Measurements from ENCODE around the gene KIF7.

KIF7 gene, protein sequence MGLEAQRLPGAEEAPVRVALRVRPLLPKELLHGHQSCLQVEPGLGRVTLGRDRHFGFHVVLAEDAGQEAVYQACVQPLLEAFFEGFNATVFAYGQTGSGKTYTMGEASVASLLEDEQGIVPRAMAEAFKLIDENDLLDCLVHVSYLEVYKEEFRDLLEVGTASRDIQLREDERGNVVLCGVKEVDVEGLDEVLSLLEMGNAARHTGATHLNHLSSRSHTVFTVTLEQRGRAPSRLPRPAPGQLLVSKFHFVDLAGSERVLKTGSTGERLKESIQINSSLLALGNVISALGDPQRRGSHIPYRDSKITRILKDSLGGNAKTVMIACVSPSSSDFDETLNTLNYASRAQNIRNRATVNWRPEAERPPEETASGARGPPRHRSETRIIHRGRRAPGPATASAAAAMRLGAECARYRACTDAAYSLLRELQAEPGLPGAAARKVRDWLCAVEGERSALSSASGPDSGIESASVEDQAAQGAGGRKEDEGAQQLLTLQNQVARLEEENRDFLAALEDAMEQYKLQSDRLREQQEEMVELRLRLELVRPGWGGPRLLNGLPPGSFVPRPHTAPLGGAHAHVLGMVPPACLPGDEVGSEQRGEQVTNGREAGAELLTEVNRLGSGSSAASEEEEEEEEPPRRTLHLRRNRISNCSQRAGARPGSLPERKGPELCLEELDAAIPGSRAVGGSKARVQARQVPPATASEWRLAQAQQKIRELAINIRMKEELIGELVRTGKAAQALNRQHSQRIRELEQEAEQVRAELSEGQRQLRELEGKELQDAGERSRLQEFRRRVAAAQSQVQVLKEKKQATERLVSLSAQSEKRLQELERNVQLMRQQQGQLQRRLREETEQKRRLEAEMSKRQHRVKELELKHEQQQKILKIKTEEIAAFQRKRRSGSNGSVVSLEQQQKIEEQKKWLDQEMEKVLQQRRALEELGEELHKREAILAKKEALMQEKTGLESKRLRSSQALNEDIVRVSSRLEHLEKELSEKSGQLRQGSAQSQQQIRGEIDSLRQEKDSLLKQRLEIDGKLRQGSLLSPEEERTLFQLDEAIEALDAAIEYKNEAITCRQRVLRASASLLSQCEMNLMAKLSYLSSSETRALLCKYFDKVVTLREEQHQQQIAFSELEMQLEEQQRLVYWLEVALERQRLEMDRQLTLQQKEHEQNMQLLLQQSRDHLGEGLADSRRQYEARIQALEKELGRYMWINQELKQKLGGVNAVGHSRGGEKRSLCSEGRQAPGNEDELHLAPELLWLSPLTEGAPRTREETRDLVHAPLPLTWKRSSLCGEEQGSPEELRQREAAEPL (N-terminal part only)

DNA sequence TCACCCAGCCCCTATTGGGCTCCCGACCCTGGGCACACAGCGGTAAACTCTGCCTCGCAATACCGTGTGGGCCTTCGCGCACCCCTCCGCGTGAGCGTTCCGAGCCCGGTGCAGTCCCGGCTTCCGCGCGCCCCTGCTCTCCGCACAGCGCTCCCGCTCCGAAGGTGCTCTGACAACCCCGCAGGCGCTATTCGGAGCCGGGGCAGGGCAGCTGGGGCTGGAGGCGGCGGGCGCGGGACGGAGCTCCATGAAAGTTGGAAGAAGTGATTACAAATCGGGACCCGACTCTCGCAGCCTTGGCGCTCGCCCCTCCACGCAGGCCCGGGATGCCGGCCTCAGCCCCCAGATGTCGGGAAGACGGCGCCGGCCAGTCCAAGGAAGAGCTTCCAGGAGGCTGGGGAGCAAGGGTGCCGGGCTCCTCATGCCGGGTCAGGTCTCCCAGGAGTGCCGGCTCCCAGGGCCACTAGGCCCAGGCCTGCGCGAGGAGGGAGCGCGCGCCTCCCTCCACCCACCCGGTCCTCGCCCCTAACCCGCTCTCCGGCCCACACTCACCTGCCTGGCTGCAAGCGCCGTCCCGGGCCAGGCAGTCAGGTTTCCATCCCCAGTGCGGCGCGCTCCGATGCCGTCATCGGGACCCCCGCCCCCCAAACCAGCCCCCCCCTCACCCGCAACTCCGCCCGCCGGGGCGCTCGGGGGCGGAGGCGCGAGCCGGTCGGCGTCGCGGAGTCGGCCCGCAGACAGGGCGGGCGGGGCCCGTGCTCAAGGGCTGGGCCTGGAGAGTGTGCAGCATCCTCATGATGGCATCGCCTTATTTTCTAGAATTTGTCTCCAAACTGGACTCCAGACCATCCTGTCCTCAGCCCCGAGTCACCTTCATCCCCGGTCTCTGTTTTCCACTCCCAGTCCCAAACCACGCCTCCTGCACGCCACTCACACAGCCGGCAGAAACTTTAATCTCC is at the start of gene KIF7:
TSS of gene KIF7 (minus strand) at position 621 of the 959 bp plus-strand sequence. CDS start 2,537 bp downstream, outside the sequence.
- peak within 1 kb of the TSS; percentile 77 for H3K4me3 ChIP-seq (ENCODE audit: low read depth, low read length)
- TF ChIP-seq, protein P1, sequence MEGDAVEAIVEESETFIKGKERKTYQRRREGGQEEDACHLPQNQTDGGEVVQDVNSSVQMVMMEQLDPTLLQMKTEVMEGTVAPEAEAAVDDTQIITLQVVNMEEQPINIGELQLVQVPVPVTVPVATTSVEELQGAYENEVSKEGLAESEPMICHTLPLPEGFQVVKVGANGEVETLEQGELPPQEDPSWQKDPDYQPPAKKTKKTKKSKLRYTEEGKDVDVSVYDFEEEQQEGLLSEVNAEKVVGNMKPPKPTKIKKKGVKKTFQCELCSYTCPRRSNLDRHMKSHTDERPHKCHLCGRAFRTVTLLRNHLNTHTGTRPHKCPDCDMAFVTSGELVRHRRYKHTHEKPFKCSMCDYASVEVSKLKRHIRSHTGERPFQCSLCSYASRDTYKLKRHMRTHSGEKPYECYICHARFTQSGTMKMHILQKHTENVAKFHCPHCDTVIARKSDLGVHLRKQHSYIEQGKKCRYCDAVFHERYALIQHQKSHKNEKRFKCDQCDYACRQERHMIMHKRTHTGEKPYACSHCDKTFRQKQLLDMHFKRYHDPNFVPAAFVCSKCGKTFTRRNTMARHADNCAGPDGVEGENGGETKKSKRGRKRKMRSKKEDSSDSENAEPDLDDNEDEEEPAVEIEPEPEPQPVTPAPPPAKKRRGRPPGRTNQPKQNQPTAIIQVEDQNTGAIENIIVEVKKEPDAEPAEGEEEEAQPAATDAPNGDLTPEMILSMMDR (IDR thresholded peaks at IDR 0.05; ENCODE audit: low read depth, low read length) = no peak

DNA sequence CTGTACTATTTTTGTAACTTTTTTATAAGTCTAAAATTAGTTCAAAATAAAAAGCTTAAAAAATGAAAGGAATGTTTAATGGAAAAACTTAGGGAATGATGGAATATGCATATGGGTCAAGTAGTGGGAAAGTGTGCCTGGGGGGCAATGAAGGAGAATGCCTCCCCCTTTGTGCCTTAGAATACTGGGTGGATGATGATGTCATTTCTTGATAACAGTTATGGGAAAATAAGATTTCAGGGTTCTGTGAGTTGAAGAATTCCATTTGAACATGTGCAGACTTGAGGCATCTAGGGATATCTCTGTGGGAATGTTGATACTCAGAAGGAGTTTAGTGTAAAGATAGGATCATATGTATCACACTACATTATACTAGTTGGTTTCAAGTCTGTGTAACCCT is 49.1 kb upstream of the KIF7 start:
- no peak overlapping the region for H3K4me3 ChIP-seq (ENCODE audit: low read depth, low read length)
- TF ChIP-seq, protein P1 (IDR thresholded peaks at IDR 0.05; ENCODE audit: low read depth, low read length) = no peak

DNA sequence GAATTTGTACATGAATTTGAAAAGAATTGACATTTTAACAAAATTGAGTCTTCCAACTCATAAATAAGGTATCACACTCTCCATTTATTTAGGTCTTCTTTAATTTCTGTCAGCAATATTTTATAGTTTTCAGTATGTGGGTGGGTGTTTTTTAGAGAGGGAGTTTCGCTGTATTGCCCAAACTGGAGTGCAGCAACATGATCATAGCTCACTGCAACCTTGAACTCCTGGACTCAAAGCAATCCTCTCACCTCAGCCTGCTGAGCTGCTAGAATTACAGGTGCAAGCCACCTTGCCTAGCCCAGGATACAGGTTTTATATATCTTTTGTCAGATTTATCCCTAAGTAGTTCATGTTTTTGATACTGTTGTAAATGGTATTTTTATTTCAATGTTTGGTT is 39.9 kb upstream of the KIF7 start:
- TF ChIP-seq, protein P1 (IDR thresholded peaks at IDR 0.05; ENCODE audit: low read depth, low read length) = no peak
- H3K4me3 ChIP-seq (ENCODE audit: low read depth, low read length) = no peak overlapping the region

DNA sequence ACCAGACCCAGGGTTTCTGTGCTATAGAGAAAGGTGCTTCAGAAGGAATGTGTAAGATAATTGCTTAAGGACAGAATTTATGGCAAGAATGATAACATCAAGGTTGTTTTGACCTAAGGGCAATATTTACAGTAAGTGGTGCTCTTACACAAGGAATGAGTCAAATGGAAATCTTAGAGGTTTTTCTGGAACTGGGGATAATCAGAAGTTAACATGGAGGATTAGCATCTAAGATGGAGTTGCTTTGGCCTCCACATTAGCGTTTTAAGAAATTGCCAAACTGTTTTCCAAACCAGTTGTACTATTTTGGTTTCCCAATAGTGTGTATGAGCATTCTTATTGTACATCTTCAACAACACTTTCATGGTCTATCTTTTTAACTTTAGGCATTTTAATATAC is 38.4 kb upstream of the KIF7 start:
- no peak overlapping the region for H3K4me3 ChIP-seq (ENCODE audit: low read depth, low read length)
- TF ChIP-seq, protein P1 (IDR thresholded peaks at IDR 0.05; ENCODE audit: low read depth, low read length) = no peak

DNA sequence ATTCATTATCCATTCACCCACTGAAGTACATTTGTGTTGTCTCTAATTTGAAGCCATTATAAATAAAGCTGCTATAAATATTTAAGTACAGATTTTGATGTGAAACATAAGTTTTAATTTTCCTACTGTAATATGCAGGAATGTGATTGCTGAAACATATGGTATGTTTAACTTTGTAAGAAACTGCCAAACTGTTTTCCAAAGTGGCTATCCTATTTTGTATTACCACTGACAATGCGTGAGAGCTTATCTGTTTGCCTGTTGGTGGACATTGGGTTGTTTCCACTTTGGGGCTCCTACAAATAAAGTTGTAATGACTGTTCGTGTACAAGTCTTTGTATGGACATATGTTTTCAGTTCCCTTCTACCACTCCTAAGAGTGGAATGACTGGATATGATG is 37.8 kb upstream of the KIF7 start:
- TF ChIP-seq, protein P1 (IDR thresholded peaks at IDR 0.05; ENCODE audit: low read depth, low read length) = no peak
- H3K4me3 ChIP-seq (ENCODE audit: low read depth, low read length) = no peak overlapping the region
